OCI-LY7 (cell line): ENCODE measurements around the gene MTURN. TPM values are rescaled to one million over a fixed set of nuclear protein-coding genes. Genes with fewer than 3 reads are reported as not detected.

ENCODE experiments used
- BruUV-seq: library from RNA; stranded (reverse); fragments of 400-500 nt; replicated peaks from 2 replicates; lab custom pipeline; 2021; lab: Mats Ljungman, UMichigan
- CTCF ChIA-PET: fragments of 300-600 bp; sonication (Branson Sonifier 250); formaldehyde crosslinking; loops from one replicate; lab custom pipeline; 2022; ENCODE audit warnings: antibody characterized with exemption; ENCODE audit not compliant: unreplicated experiment; lab: Charles Lee
- POLR2A ChIA-PET: fragments of 300-600 bp; sonication (Branson Sonifier 250); formaldehyde crosslinking; loops from one replicate; lab custom pipeline; 2022; ENCODE audit warnings: antibody characterized with exemption; lab: Charles Lee
- DNase-seq: peaks from one replicate; pipeline ENCODE4 v3.0.0-alpha.2; 2015; ENCODE audit warnings: low spot score
- H2AFZ ChIP-seq: fragments of 200-600 bp; sonication (generic), shearing (Covaris generic); 2 replicates; pipeline ENCODE4 v1.6.1; 2014; ENCODE audit warnings: mild to moderate bottlenecking, antibody characterized with exemption, low read length, moderate library complexity
- H3K27ac ChIP-seq: fragments of 200-600 bp; sonication (generic); 2 replicates; pipeline ENCODE4 v1.5.1; 2014; ENCODE audit warnings: mixed run types, low read depth, mild to moderate bottlenecking, moderate library complexity, low read length, inconsistent platforms; ENCODE audit not compliant: poor library complexity, severe bottlenecking
- H3K36me3 ChIP-seq: fragments of 200-600 bp; sonication (generic); 2 replicates; pipeline ENCODE4 v1.6.1; 2014; ENCODE audit warnings: mild to moderate bottlenecking, antibody characterized with exemption, low read length, moderate library complexity, mixed read lengths; ENCODE audit not compliant: insufficient read depth
- H3K4me1 ChIP-seq: fragments of 200-600 bp; sonication (generic); 2 replicates; pipeline ENCODE4 v1.5.1; 2014; ENCODE audit warnings: mild to moderate bottlenecking, low read length; ENCODE audit not compliant: insufficient read depth, poor library complexity, severe bottlenecking
- H3K4me2 ChIP-seq: fragments of 200-600 bp; sonication (generic); 2 replicates; pipeline ENCODE4 v1.6.1; 2014; ENCODE audit warnings: mild to moderate bottlenecking, low read length
- H3K4me3 ChIP-seq: fragments of 200-600 bp; sonication (generic); 2 replicates; pipeline ENCODE4 v1.5.1; 2014; ENCODE audit warnings: mild to moderate bottlenecking, low read depth, low read length; ENCODE audit not compliant: poor library complexity, severe bottlenecking
- H3K79me2 ChIP-seq: fragments of 200-600 bp; sonication (generic); 2 replicates; pipeline ENCODE4 v1.6.1; 2016; ENCODE audit warnings: low read depth, mild to moderate bottlenecking, low read length, moderate library complexity, mixed read lengths; ENCODE audit not compliant: insufficient read depth
- H3K9me2 ChIP-seq: fragments of 200-600 bp; sonication (generic); 2 replicates; pipeline ENCODE4 v1.6.1; 2016; ENCODE audit warnings: mild to moderate bottlenecking, low read length, mixed read lengths; ENCODE audit not compliant: insufficient read depth
- H3K9me3 ChIP-seq: fragments of 200-600 bp; sonication (generic); 2 replicates; pipeline ENCODE4 v1.6.1; 2014; ENCODE audit warnings: mild to moderate bottlenecking, mixed run types, low read length, mixed read lengths
- H4K20me1 ChIP-seq: fragments of 200-600 bp; sonication (generic); 2 replicates; pipeline ENCODE4 v1.6.1; 2014; ENCODE audit warnings: mild to moderate bottlenecking, antibody characterized with exemption, low read length, moderate library complexity, mixed read lengths; ENCODE audit not compliant: insufficient read depth
- CTCF ChIP-seq: fragments of 200-600 bp; sonication (generic); conservative IDR thresholded peaks from 2 replicates; pipeline ENCODE4 v1.5.1; 2014; ENCODE audit warnings: mild to moderate bottlenecking, antibody characterized with exemption, low read length, moderate library complexity, mixed read lengths
- EZH2phosphoT487 ChIP-seq: fragments of 200-600 bp; sonication (generic); IDR thresholded peaks from 2 replicates; pipeline ENCODE4 v1.6.1; 2018; ENCODE audit warnings: low read depth, borderline replicate concordance, mild to moderate bottlenecking, mixed run types, antibody characterized with exemption, low read length, moderate library complexity, mixed read lengths
- intact Hi-C: fragments of 100-400 bp; cut with micrococcal nuclease; formaldehyde crosslinking; loops from one replicate; pipeline ENCODE4 v1.10.0; 2022; ENCODE audit not compliant: unreplicated experiment
- total RNA-seq, 2 experiments: library from RNA; depleted of rRNA in 1 of 2; stranded (reverse); fragments of >200 nt in 1 of 2; shearing (Covaris generic) in 1 of 2; gene quantifications; 2 replicates each; pipeline ENCODE4 v1.2.3, GENCODE V29; 2014 to 2022

Gene MTURN
- total RNA-seq, 2 experiments from 2014 or later: 2.9 to 4.1 TPM

- intact Hi-C loops: no loop called here
- TF ChIP-seq EZH2phosphoT487 (no peak), CTCF (no peak)
- Histone ChIP-seq H3K27ac (no peak overlapping the region), H3K9me2 (no peaks in the 10 kb centered on the region), H3K4me1 (peaks cover 19% of the 10 kb centered on the region), H2AFZ (no peak overlapping the region), H3K36me3 (no peaks in the 10 kb centered on the region), H3K9me3 (no peaks in the 10 kb centered on the region), H3K4me3 (no peak overlapping the region), H3K79me2 (no peaks in the 10 kb centered on the region), H3K4me2 (no peak overlapping the region), H4K20me1 (no peaks in the 10 kb centered on the region)
- ChIA-PET CTCF (no interaction called here), POLR2A (no interaction called here)
- DNase-seq: no peak
- no TSS peak for BruUV-seq
Measured at GRCh38 chr7:30149640-30150272, 15.0 kb downstream of the MTURN start.

- TF ChIP-seq CTCF (no peak), EZH2phosphoT487 (no peak)
- ChIA-PET POLR2A (no interaction called here), CTCF (no interaction called here)
- BruUV-seq: no TSS peak
- Histone ChIP-seq H3K9me2 (no peaks in the 10 kb centered on the region), H3K79me2 (no peaks in the 10 kb centered on the region), H2AFZ (no peak overlapping the region), H3K36me3 (no peaks in the 10 kb centered on the region), H3K27ac (no peak overlapping the region), H3K4me2 (no peak overlapping the region), H3K4me3 (no peak overlapping the region), H3K4me1 (peaks cover 19% of the 10 kb centered on the region), H4K20me1 (no peaks in the 10 kb centered on the region), H3K9me3 (no peaks in the 10 kb centered on the region)
- DNase-seq: no peak
- intact Hi-C loops: no loop called here
Measured at GRCh38 chr7:30150711-30151110, 15.9 kb downstream of the MTURN start.

GRCh38 chr7:30154111-30154587, 19.4 kb downstream of the MTURN start:
- ChIA-PET POLR2A (interaction anchor here (0.5 to 1.9 kb wide), 3 partner anchors 25 to 148 kb away, joined by 4 to 5 read pairs (median 4); no protein-coding TSS in a partner anchor), CTCF (no interaction called here)
- TF ChIP-seq CTCF (no peak), EZH2phosphoT487 (no peak)
- DNase-seq: no peak
- no peaks in the 10 kb centered on the region for H3K9me3 ChIP-seq
- no peak overlapping the region for H3K4me2 ChIP-seq
- no peaks in the 10 kb centered on the region for H3K9me2 ChIP-seq
- H3K4me3 ChIP-seq: no peak overlapping the region
- peaks cover 10% of the 10 kb centered on the region for H3K4me1 ChIP-seq
- intact Hi-C loops: no loop called here
- no peaks in the 10 kb centered on the region for H4K20me1 ChIP-seq
- no peaks in the 10 kb centered on the region for H3K36me3 ChIP-seq
- no peak overlapping the region for H3K27ac ChIP-seq
- BruUV-seq: no TSS peak
- no peaks in the 10 kb centered on the region for H3K79me2 ChIP-seq
- H2AFZ ChIP-seq: no peak overlapping the region
